Left colon (tissue), 2 donors: ENCODE measurements around the gene FOSL1. TPM values are rescaled to one million over a fixed set of nuclear protein-coding genes. Genes with fewer than 3 reads are reported as not detected.

Source experiments
- ATAC-seq: fragments of 200-7000 bp; cut with Tn5 transposase; one replicate; pipeline ENCODE4 v1.9.1; 2020; ENCODE audit warnings: mild to moderate bottlenecking, moderate library complexity
- DNase-seq, 2 donors: peaks; one replicate each; pipeline ENCODE4 v3.0.0-alpha.2; 2020
- intact Hi-C, 2 donors: fragments of 100-400 bp; cut with DNase I in 1 of 2; cut with micrococcal nuclease in 1 of 2; formaldehyde crosslinking; loops; one replicate each; pipeline versions ENCODE4 v1.11.2 to v1.14.0; 2022; cut with DNase I, micrococcal nuclease
- total RNA-seq, 2 donors: library from RNA; stranded (reverse); fragmentation: NEBNext Ultra II Directional; extraction: Animal tissue kit (Norgen Biotek cat#: 25700); gene quantifications; one replicate each; pipeline ENCODE4 v1.2.1, GENCODE V29; 2021
- donor health status: DM: no; HTN: no; CAD: no.
- donor health status: DM: yes; HTN: yes; CAD: no.

Gene FOSL1
- total RNA-seq, 2 donors from 2014 or later, result 1.1 to 1.8 TPM

DNA sequence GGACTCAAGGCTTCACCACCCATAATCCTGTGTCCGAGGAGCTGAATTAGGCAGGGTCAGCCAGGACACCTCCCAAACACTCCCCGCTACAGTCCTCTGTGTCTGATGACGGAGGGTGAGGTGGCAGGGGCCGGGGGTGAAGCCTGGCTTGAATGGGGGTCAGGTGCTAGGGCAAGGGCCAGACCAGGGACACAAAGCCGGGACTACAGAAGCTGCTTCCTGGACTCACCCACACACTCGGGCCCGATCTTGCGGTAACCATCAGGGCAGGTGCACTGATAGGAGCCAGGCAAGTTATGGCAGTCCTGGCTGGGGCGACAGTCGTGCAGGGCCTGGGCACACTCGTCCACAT is 29.9 kb downstream of the FOSL1 start:
- DNase-seq, result no peak
- ATAC-seq, result no peak
- intact Hi-C loops, result no loop called here

- intact Hi-C loops, result no loop called here
- ATAC-seq (no peak), DNase-seq (no peak)
Observed at GRCh38 chr11:65869643-65870306, 30.4 kb downstream of the FOSL1 start.

DNA sequence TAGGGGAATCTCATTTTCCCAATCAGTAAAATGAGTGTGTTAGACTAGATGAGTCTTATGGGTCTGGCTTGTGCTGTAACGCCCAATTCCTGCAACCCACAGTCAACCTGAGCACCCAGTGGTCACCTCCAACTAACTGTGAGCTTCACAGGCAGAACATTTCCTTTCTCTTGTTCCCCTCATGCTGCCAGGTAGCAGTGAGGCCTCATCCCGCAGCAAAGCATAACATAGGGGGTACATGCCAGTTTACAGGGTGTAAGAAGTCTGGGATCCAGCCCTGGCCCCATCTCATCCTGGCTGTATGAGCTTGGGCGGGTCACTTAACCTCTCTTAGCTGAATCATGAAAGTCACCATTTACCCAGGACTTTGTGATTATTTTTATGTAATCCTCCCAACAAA is 31.3 kb downstream of the FOSL1 start:
- intact Hi-C loops, result no loop called here
- ATAC-seq (no peak), DNase-seq (no peak)

- no peak for ATAC-seq
Observed at GRCh38 chr11:65868076-65868667, 32.0 kb downstream of the FOSL1 start.

GRCh38 chr11:65867284-65868071 is 32.7 kb downstream of the FOSL1 start:
- intact Hi-C loops, result no loop called here
- DNase-seq (no peak), ATAC-seq (no peak)

More at GRCh38 chr11:65868076-65868667, 32.0 kb downstream of the FOSL1 start:
- peak in 1 of 2 donors; percentile 14 for DNase-seq
- intact Hi-C loops, result no loop called here

- intact Hi-C loops, result no loop called here
- no peak for DNase-seq
Observed at GRCh38 chr11:65866509-65867283, 33.5 kb downstream of the FOSL1 start.

GRCh38 chr11:65865550-65866172 is 34.5 kb downstream of the FOSL1 start:
- intact Hi-C loops, result no loop called here
- DNase-seq (no peak), ATAC-seq (no peak)

More at GRCh38 chr11:65866509-65867283, 33.5 kb downstream of the FOSL1 start:
- no peak for ATAC-seq

DNA sequence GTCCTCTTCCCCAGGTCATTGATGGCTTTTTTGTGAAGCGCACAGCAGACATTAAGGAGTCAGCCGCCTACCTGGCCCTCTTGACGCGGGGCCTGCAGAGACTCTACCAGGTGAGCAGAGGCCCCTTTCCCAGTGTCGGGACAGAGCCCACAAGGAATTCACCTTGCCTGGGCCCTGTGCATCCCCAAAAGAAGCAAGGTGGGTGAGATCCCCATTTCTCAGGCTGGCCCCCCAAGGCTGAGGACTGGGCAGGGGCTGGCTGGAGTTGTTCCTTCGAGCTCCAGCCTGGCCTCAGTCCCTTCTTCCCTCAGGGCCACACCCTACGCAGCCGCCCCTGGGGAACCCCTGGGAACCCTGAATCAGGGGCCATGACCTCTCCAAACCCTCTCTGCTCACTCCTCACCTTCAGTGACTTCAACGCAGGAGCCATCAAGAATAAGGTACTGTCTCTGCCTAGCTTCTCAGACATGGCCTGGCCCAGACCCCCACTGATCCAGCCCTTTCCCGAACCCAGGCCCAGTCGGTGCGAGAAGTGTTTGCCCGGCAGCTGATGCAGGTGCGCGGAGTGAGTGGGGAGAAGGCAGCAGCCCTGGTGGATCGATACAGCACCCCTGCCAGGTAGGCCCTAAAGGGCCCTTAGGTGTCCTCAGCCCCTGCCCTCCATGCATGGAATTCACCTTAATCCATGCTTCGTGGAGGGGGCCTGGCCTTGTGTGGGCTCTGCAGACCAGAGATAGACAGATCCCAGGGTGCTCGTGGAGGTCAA is 35.3 kb downstream of the FOSL1 start:
- no peak for DNase-seq
- no peak for ATAC-seq
- intact Hi-C loops, result no loop called here

DNA sequence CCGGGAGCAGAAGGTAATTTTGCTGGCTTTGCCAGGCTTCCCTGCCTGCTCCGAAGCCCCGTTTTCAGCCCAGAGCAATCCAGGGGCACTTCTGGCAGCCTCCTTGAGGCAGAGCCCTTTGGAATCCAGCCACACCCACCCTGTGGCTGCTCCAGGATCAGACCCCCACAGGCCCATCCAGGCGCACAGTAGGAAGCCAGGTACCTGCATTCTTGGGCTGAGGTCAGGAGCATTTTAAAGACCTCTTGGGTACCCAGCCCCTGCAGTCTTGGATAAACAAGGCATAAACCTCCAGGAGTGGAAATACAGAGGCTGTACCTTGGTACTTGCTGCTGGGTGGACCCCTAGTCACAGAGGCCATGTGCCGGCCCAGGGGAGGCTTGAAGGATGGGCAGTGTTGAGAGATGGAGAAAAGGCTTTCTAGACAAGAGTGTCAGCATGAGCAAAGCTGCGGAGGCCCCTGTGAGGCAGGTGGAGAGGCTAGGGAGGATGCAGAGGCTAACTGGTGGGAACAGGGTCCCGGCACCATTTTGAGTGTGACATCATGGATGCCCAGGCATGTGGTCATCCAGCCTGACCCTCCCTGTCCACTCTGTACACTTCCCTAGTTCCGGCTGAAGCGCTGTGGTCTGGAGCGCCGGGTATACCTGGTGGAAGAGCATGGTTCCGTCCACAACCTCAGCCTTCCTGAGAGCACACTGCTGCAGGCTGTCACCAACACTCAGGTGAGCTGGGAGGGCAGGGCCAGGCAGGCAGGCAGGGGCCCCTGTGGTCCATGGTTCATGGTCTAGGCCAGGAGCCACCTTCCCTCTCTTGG is 36.1 kb downstream of the FOSL1 start:
- ATAC-seq, result no peak
- DNase-seq, result no peak
- intact Hi-C loops, result no loop called here

GRCh38 chr11:65862941-65863888 is 37.0 kb downstream of the FOSL1 start:
- intact Hi-C loops, result no loop called here
- DNase-seq (peak in 1 of 2 donors; percentile 24), ATAC-seq (no peak)

- ATAC-seq (no peak), DNase-seq (peak in 1 of 2 donors; percentile 30)
- intact Hi-C loops, result no loop called here
Observed at GRCh38 chr11:65862191-65862735, 37.9 kb downstream of the FOSL1 start.

GRCh38 chr11:65861533-65862183 is 38.5 kb downstream of the FOSL1 start:
- ATAC-seq, result no peak
- DNase-seq, result no peak
- intact Hi-C loops, result no loop called here

DNA sequence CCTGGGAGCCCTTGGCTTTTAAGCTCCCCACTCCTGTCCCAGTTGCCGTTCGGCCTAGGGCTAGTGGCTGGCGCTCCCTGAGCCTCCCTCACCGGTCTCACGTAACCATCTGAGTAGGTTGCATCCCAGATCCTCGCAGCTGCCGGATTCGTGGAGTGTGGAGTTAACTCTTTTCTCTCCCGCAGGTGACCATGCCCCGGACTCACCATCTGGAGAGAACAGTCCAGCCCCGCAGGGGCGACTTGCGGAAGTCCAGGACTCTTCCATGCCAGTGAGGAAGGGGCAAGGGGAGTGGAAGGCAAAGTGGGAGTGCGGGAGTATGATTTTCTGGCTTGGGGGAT is 39.1 kb downstream of the FOSL1 start:
- intact Hi-C loops, result no loop called here
- ATAC-seq, result no peak
- DNase-seq, result peak; percentile 44 to 53

DNA sequence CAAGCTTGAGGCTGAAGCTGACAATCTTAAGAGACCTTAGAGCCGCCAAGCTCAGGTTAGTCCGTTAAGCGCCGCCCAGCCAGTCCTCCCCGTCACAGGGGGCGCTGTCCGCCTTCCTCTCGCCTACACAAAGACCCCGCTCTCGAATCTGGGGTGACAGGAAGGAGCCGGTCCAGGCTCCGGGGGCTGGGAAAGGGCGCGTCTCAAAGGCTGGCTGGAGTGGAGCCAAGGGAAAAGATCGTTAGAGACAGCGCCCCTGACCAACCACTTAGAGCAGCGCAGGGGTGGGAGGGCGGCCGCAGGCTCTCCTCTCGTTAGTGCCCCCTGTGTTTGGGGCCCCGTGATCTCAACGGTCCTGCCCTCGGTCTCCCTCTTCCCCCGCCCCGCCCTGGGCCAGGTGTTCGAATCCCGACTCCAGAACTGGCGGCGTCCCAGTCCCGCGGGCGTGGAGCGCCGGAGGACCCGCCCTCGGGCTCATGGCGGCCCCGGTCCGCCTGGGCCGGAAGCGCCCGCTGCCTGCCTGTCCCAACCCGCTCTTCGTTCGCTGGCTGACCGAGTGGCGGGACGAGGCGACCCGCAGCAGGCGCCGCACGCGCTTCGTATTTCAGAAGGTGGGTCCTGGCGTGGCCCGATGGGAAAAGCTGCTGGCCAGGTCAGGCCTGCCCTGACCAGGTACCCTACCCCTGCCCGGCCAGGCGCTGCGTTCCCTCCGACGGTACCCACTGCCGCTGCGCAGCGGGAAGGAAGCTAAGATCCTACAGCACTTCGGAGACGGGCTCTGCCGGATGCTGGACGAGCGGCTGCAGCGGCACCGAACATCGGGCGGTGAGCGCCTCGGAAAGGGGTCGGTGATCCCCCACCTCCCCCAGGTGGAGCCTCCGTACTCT is 39.7 kb downstream of the FOSL1 start, which contains the start of gene MUS81:
Gene MUS81, plus strand, starts transcription at position 156 of the 887 bp plus-strand sequence. Its CDS starts 321 bp downstream, at position 477.
- DNase-seq (peak; percentile 98 to 99), ATAC-seq (peak; percentile 56)
- intact Hi-C loops, result no loop called here
